ENCODE measurements around the gene TRPM4. TPM values are rescaled to one million over a fixed set of nuclear protein-coding genes. Genes with fewer than 3 reads are reported as not detected.
A peak's percentile ranks its signal among the peaks of the same experiment; 100 is the strongest.

Gene TRPM4
- polyA plus RNA-seq, result 17.5 TPM
- long read RNA-seq, donor 1, result 0 reads
- long read RNA-seq, donor 2, full-length matches to known transcripts, result 1 of 1 reads
- long read RNA-seq, donor 2, partial matches to known transcripts, result 0 of 1 reads
- long read RNA-seq, donor 2, other reads (novel, unspliced or antisense), result 0 of 1 reads
- long read RNA-seq, donor 3, result 0 reads
- long read RNA-seq, donor 4, result 0 reads
- long read RNA-seq, donor 5, full-length matches to known transcripts, result 3 of 3 reads
- long read RNA-seq, donor 5, partial matches to known transcripts, result 0 of 3 reads
- long read RNA-seq, donor 5, other reads (novel, unspliced or antisense), result 0 of 3 reads
- long read RNA-seq, donor 6, result 0 reads
- long read RNA-seq, donor 7, full-length matches to known transcripts, result 1 of 1 reads
- long read RNA-seq, donor 7, partial matches to known transcripts, result 0 of 1 reads
- long read RNA-seq, donor 7, other reads (novel, unspliced or antisense), result 0 of 1 reads
- long read RNA-seq, donor 8, partial matches to known transcripts, result 0 of 2 reads
- long read RNA-seq, donor 8, other reads (novel, unspliced or antisense), result 0 of 2 reads
- long read RNA-seq, donor 9, partial matches to known transcripts, result 0 of 1 reads
- long read RNA-seq, donor 9, other reads (novel, unspliced or antisense), result 0 of 1 reads
- long read RNA-seq, donor 10, partial matches to known transcripts, result 0 of 2 reads
- long read RNA-seq, donor 10, other reads (novel, unspliced or antisense), result 0 of 2 reads
- long read RNA-seq, donor 11, result 0 reads

GRCh38 chr19:49157445-49158224 is at the start of gene TRPM4:
Gene TRPM4 (plus strand): TSS chr19:49157792. CDS start chr19:49157867, 75 bp downstream.
- DNase-seq, result peak; percentile 80 to 90
- no peaks in the 10 kb centered on the region for H3K36me3 ChIP-seq (ENCODE audit: control insufficient read depth, insufficient read depth, low read length)
- peaks cover 25% of the 10 kb centered on the region for H3K4me1 ChIP-seq (ENCODE audit: control insufficient read depth, insufficient read depth, low read length)
- no peak within 1 kb of the TSS for H3K27ac ChIP-seq (ENCODE audit: low read length)
- H3K4me3 ChIP-seq (ENCODE audit: low read length), result peak within 1 kb of the TSS; percentile 60
- WGBS (ENCODE audit: insufficient coverage, low lambda C conversion rate), result no CpG with 5 or more reads among the region's 41 CpGs
- peaks cover 47% of the 10 kb centered on the region for H3K27me3 ChIP-seq (ENCODE audit: control insufficient read depth, insufficient read depth, low read length)
- H3K9me3 ChIP-seq (ENCODE audit: control insufficient read depth, low read depth, low read length), result peaks cover 4% of the 10 kb centered on the region

DNA sequence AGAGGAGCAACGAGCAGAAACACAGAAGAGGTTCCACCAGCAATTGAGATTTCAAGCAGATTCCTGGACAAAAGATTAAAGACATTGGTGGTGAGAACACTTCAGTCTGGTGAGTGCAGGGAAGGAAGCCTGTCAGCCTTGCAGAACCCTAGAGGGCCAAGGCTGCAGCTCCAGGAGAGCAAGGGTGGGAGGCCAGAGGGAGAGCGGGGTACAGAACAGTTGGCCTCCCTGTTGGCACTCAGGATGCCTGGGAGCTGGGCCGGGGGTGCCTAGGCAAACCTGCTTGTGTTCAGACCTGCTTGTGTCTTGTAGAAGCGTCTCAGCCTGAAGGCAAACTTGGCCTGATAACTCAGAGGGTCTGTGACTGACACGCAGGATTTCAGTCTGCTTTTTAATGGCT is 48.5 kb upstream of the TRPM4 start:
- H3K36me3 ChIP-seq (ENCODE audit: control insufficient read depth, insufficient read depth, low read length), result peaks cover 52% of the 10 kb centered on the region
- H3K4me3 ChIP-seq (ENCODE audit: low read length), result no peak overlapping the region
- WGBS (ENCODE audit: insufficient coverage, low lambda C conversion rate), result 100% methylated on average over 1 of the region's 5 CpGs
- no peak for DNase-seq
- no peak overlapping the region for H3K27ac ChIP-seq (ENCODE audit: low read length)
- peaks cover 5% of the 10 kb centered on the region for H3K4me1 ChIP-seq (ENCODE audit: control insufficient read depth, insufficient read depth, low read length)
- no peaks in the 10 kb centered on the region for H3K27me3 ChIP-seq (ENCODE audit: control insufficient read depth, insufficient read depth, low read length)
- no peaks in the 10 kb centered on the region for H3K9me3 ChIP-seq (ENCODE audit: control insufficient read depth, low read depth, low read length)

- WGBS (ENCODE audit: insufficient coverage, low lambda C conversion rate), result no CpG with 5 or more reads among the region's 8 CpGs
- Histone ChIP-seq H3K36me3 (ENCODE audit: control insufficient read depth, insufficient read depth, low read length) (peaks cover 46% of the 10 kb centered on the region), H3K27me3 (ENCODE audit: control insufficient read depth, insufficient read depth, low read length) (no peaks in the 10 kb centered on the region), H3K27ac (ENCODE audit: low read length) (no peak overlapping the region), H3K4me1 (ENCODE audit: control insufficient read depth, insufficient read depth, low read length) (peaks cover 5% of the 10 kb centered on the region), H3K4me3 (ENCODE audit: low read length) (no peak overlapping the region), H3K9me3 (ENCODE audit: control insufficient read depth, low read depth, low read length) (no peaks in the 10 kb centered on the region)
- no peak for DNase-seq
These were observed 47.9 kb upstream of the TRPM4 start for GRCh38 chr19:49109569-49110233.

- no peak for DNase-seq
- Histone ChIP-seq H3K4me1 (ENCODE audit: control insufficient read depth, insufficient read depth, low read length) (peaks cover 5% of the 10 kb centered on the region), H3K27me3 (ENCODE audit: control insufficient read depth, insufficient read depth, low read length) (no peaks in the 10 kb centered on the region), H3K36me3 (ENCODE audit: control insufficient read depth, insufficient read depth, low read length) (peaks cover 39% of the 10 kb centered on the region), H3K4me3 (ENCODE audit: low read length) (no peak overlapping the region), H3K9me3 (ENCODE audit: control insufficient read depth, low read depth, low read length) (no peaks in the 10 kb centered on the region), H3K27ac (ENCODE audit: low read length) (no peak overlapping the region)
- WGBS (ENCODE audit: insufficient coverage, low lambda C conversion rate), result 80% methylated on average over 1 of the region's 3 CpGs
These were observed 47.0 kb upstream of the TRPM4 start for GRCh38 chr19:49110567-49110966.

DNA sequence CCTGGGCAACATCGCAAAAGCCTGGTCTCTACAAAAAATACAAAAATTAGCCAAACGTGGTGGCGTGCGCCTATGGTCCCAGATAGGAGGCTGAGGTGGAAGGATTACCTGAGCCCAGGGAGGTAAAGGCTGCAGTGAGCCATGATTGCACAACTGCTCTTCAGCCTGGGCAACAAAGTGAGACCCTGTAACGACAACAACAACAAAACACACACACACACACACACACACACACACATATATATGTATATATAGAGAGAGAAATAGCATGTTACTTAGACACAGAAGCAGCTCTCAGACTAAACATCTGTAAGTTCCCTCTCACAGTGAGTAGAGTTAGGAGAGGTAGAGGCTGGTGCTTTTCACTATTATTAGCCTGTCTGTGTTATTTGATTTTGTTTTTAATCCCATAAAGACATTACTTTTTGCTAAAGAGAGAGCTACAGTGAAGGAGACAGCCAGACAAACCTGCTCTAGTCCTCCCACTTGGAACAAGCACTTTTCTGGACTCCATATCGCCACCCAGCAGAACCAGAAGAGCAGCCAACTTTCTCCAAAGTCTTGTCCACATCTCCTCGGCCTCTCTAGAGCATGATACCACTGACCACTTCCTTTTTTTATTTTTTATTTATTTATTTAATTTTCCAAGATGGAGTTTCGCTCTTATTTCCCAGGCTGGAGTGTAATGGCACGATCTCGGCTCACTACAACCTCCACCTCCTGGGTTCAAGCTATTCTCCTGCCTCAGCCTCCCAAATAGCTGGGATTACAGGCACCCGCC is 46.2 kb upstream of the TRPM4 start:
- WGBS (ENCODE audit: insufficient coverage, low lambda C conversion rate), result 85% methylated on average over 5 of the region's 11 CpGs
- peaks cover 5% of the 10 kb centered on the region for H3K4me1 ChIP-seq (ENCODE audit: control insufficient read depth, insufficient read depth, low read length)
- no peak for DNase-seq

DNA sequence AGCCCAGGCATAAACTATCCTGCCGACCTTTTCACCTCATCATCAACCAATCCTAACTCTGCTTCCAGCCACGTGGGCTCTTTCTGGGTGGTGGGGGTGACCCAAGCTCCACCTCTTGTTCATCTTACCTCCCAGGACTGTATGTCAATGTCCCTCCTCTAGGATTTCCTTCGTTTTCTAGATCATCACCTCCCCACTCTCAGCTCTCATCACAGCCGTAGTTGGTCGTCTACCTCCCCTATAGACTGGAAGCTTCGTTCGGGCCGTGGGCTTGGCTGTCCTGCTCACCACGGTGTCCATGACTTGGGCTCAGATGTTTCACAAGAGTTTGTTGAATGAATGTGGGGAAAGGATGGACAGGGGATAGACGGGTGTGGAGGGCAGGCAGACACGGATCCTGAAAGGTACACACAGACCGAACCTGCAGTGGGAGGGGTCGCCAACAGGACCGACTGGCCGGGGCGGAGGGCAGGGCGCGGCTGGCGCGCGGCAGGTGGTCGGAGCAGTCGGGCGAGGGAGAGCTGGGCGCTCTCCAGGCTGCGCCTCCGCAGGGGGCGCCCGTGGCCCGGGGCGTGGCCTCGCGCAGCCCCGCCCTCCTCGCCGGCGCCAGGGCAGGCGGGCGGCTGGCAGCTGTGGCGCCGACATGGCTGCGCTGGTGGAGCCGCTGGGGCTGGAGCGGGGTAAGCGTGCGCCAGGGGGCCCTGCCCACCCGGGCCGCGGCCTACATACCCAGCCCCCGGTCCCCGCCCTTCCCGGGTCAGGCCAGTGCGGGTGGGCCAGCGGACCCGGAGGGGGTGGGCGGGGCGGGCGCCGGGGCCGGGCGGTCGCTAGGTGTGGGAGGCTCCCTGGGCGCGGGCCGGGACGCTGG is 43.6 kb upstream of the TRPM4 start, which contains the start of gene LIN7B:
TSS of gene LIN7B (plus strand) at position 609 of the 868 bp plus-strand sequence. CDS start at position 644, 35 bp downstream.
- DNase-seq, result peak; percentile 67 to 79
- Histone ChIP-seq H3K4me1 (ENCODE audit: control insufficient read depth, insufficient read depth, low read length) (peaks cover 19% of the 10 kb centered on the region), H3K36me3 (ENCODE audit: control insufficient read depth, insufficient read depth, low read length) (peaks cover 10% of the 10 kb centered on the region), H3K9me3 (ENCODE audit: control insufficient read depth, low read depth, low read length) (no peaks in the 10 kb centered on the region), H3K4me3 (ENCODE audit: low read length) (peak within 1 kb of the TSS; percentile 73), H3K27ac (ENCODE audit: low read length) (peak within 1 kb of the TSS; percentile 67), H3K27me3 (ENCODE audit: control insufficient read depth, insufficient read depth, low read length) (no peaks in the 10 kb centered on the region)
- no CpG with 5 or more reads among the region's 66 CpGs for WGBS (ENCODE audit: insufficient coverage, low lambda C conversion rate)

More for the DNA sequence above, 46.2 kb upstream of the TRPM4 start:
- H3K27me3 ChIP-seq (ENCODE audit: control insufficient read depth, insufficient read depth, low read length), result no peaks in the 10 kb centered on the region
- no peak overlapping the region for H3K27ac ChIP-seq (ENCODE audit: low read length)
- H3K9me3 ChIP-seq (ENCODE audit: control insufficient read depth, low read depth, low read length), result no peaks in the 10 kb centered on the region
- H3K36me3 ChIP-seq (ENCODE audit: control insufficient read depth, insufficient read depth, low read length), result peaks cover 33% of the 10 kb centered on the region
- H3K4me3 ChIP-seq (ENCODE audit: low read length), result no peak overlapping the region

GRCh38 chr19:49114630-49115363 is 42.8 kb upstream of the TRPM4 start:
- peak overlapping the region; percentile 73 for H3K4me3 ChIP-seq (ENCODE audit: low read length)
- no CpG with 5 or more reads among the region's 68 CpGs for WGBS (ENCODE audit: insufficient coverage, low lambda C conversion rate)

DNA sequence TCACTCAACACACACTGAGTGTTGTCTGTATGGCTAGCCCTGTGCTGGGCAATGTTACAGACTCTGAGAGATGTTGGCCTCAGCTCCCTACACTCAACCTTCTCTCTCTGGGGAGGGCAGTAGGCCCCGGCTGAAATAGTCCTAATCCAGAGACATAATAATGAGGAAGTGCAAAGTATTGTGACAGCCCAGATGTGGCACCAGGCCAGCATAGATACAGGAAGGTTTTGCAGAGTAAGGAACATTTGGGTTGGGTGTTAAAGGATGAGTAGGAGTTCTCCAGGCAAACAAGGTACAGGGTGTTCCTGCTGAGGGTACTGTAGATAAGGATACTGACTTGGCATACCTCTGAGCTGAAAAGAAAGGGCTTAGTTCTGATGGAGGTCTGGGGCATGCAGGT is 41.0 kb upstream of the TRPM4 start:
- Histone ChIP-seq H3K9me3 (ENCODE audit: control insufficient read depth, low read depth, low read length) (peaks cover 3% of the 10 kb centered on the region), H3K4me3 (ENCODE audit: low read length) (no peak overlapping the region), H3K36me3 (ENCODE audit: control insufficient read depth, insufficient read depth, low read length) (peaks cover 3% of the 10 kb centered on the region), H3K4me1 (ENCODE audit: control insufficient read depth, insufficient read depth, low read length) (peaks cover 22% of the 10 kb centered on the region), H3K27ac (ENCODE audit: low read length) (no peak overlapping the region), H3K27me3 (ENCODE audit: control insufficient read depth, insufficient read depth, low read length) (peaks cover 19% of the 10 kb centered on the region)
- WGBS (ENCODE audit: insufficient coverage, low lambda C conversion rate), result no CpG with 5 or more reads among the region's 1 CpG
- no peak for DNase-seq

More at GRCh38 chr19:49114630-49115363, 42.8 kb upstream of the TRPM4 start:
- Histone ChIP-seq H3K9me3 (ENCODE audit: control insufficient read depth, low read depth, low read length) (peaks cover 2% of the 10 kb centered on the region), H3K36me3 (ENCODE audit: control insufficient read depth, insufficient read depth, low read length) (peaks cover 3% of the 10 kb centered on the region), H3K27ac (ENCODE audit: low read length) (peak overlapping the region; percentile 67), H3K4me1 (ENCODE audit: control insufficient read depth, insufficient read depth, low read length) (peaks cover 21% of the 10 kb centered on the region), H3K27me3 (ENCODE audit: control insufficient read depth, insufficient read depth, low read length) (peaks cover 3% of the 10 kb centered on the region)
- peak; percentile 48 to 73 for DNase-seq

Measured in large intestine (tissue), 12 donors.